Suppressor macrophage (primary cell): ENCODE data around the gene HMGCL.
"Not testable (repeated sequence)": the region's sequence is repeated elsewhere in the genome, so short reads cannot be mapped to it uniquely, and the experiment has no call there.

Experiments
- DNase-seq, 4 experiments: peaks; one replicate each; pipeline ENCODE4 v3.0.0-alpha.2; 2020 to 2022

HMGCL gene

DNA sequence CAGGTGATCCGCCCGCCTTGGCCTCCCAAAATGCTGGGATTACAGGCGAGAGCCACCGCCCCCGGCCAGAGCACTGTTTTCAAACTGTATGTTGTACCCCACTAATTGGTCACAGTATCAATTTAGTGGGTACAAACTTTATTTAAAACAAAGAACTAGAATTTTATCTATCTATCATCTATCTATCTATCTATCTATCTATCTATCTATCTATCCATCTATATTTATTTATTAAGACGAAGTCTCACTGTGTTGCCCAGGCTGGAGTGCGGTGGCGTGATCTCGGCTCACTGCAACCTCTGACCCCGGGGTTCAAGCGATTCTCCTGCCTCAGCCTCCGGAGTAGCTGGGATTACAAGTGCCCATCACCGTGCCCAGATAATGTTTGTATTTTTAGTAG, 1.4 kb upstream of the HMGCL start:
- not testable (repeated sequence) for DNase-seq

DNA sequence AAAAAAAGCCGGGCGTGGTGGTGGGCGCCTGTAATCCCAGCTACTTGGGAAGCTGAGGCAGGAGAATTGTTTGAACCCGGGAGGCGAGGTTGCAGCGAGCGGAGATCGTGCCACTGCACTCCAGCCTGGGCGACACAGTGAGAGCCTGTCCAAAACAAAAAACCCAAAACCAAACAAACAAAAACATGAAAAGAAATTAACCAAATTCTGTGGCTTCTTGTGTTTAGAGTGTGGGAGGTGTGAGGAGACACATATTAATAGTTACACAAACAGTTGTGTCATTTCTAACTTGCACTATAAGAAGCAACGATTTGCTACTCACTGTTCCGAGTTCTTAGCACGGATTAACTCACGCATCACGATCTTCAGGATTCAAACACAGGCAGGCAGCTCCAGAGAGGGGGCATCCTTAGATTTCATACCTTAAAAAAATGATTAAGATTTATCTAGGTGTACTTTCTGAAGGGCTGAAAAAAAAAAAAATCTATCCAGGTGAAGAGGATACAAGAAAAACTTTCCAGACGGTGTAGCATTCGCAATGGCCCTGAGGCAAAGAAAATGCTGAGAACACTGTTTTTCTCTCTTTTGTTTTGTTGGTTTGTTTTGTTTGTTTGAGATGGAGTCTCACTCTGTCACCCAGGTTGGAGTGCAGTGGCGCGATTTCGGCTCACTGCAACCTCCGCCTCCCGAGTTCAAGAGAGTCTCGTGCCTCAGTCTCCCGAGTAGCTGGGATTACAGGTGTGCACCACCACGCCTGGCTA, 713 bp upstream of the HMGCL start:
- no peak for DNase-seq

GRCh38 chr1:23824711-23825075, 536 bp downstream of the HMGCL start:
- peak in 2 of 4 experiments; percentile 16 to 20 for DNase-seq

- no peak for DNase-seq
These were observed 1.5 kb downstream of the HMGCL start for GRCh38 chr1:23823767-23824166.

DNA sequence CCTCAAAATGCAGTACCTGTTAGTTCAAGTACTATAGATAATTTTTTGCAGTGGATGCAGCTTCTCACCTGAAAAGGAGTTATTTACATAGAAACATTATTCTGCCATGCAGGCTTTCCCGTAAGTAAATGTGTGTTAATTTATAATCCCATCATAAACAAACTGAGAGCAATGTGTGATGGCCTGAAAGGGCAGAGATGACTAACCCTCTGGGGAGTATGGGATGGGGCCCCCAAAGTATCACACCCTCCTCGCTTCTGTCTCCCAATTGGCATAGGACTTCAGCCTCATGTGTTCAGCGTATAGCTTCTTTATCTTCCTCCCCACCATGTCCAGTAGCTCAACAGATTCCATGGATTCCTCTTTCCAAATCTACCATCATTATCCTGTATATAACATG, 7.6 kb downstream of the HMGCL start:
- no peak for DNase-seq

DNA sequence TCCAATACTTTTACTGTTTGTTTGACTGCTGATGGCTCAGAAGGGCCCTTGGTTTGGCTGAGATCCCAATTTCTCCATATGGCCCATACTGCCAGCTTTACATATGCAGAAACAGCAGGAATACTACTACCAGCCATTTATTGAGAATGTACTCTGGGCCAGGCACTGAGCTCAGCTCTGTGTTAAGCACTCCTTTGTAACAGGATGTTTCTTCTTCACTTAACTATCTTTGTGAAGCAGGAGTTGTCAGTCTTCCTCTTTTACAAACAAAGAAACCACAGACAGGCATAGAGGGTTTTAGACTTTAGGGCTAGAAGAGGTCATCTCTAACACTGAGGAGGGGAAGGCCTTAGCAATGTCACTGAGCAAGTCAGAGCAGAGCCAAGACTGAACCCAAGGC, 8.3 kb downstream of the HMGCL start:
- DNase-seq: no peak

DNA sequence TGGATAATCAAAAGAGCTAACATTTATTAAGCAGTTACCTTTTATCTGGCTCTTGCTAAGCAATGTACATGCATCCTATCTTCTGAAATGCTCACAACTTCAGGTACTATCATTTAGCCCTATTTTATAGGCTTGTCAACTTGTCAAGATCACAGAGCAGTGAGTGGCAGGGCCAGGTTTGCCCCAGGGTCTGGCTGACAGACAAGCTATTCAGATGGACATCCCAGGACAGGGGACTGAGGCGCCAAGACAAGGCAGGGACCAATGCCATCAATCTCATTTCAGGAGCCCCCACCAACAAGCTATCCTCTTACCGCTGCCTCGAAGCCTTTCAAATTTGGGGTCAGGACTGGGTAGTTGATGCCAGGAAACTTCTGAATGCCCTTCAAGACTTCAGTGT, 8.9 kb downstream of the HMGCL start:
- no peak for DNase-seq

DNA sequence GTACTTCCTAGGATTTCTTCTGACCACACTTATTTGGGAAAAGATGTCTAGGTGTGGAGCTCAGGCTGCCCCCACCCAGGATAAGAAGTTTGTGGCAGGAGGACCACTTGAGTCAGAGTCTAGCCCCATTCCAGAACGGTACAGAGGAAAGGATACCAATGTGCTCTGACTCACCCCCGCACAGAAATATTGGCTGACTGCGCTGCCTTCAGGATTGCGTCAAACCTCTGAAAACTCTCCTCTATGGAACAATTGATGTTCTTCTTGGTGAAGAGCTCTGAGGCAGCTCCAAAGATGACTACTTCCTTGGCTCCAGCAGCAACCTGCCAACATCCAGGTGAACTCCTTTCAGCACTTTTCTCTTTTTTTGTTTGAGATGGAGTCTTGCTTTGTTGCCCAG, 11.2 kb downstream of the HMGCL start:
- no peak for DNase-seq

GRCh38 chr1:23810818-23811540, 14.2 kb downstream of the HMGCL start:
- peak; percentile 87 to 94 (median 91) for DNase-seq

- peak; percentile 94 to 97 (median 96) for DNase-seq
These were observed 15.5 kb downstream of the HMGCL start for GRCh38 chr1:23809751-23810171.

DNA sequence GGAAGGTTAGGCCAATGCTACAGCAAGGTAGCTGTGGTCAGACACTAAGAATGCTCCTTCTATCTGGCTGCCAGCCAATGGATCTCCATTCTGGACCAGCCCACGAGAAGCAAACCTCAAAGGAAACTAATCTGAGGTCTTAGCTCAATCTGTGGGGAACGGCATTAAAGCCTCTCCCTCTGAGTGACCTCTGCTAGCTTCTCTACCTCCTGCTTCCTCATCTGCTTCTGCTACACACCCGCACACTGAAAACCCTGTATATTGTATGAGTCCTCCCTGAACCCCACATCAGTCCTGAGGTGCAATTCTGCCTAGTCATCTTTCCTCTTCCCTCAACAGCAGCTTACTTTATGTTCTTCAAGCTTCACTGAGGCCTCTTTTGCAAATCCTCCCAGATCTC, 17.8 kb downstream of the HMGCL start:
- peak; percentile 16 to 56 (median 43) for DNase-seq

- DNase-seq: no peak
These were observed 18.9 kb downstream of the HMGCL start for GRCh38 chr1:23806280-23806679.

DNA sequence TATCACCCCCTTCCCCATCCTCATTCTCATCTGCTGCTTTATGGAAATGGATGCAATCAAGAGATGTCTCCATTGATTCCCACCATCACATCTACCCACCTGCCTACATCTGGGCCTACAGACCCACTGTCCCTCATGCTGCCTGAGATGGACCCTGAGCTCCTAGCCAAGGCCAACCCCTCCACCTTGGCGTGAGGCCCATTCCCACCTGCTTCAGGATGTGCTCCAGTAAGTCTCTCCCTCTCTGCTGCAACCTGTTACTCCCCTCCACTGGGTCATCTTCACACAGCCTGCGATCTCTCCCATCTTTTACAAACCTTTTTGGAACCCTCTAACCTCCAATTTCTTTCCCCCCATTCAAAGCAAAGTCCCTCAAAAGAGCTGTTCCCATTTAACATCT, 20.2 kb downstream of the HMGCL start:
- DNase-seq: no peak

- peak; percentile 32 to 58 (median 53) for DNase-seq
These were observed 20.9 kb downstream of the HMGCL start for GRCh38 chr1:23804183-23804835.

DNA sequence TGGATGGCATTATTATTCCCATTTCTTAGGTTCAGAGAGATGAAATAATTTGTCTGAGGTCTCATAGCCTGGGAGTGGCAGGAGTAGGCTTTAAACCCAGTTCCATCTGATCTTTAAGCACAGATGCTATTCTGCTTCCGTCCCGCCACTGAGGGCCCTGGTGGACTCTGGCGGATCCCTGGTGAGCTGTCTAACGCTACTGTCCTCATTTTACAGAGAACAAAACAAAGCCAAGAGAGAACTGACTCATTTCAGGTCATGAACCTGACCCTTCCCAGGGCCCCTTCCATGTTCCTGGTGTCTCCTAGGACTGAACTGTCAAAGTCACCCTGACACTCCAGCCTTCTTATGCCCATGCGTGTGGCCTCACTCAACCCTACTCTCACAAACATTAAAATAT, 21.6 kb downstream of the HMGCL start:
- no peak for DNase-seq

DNA sequence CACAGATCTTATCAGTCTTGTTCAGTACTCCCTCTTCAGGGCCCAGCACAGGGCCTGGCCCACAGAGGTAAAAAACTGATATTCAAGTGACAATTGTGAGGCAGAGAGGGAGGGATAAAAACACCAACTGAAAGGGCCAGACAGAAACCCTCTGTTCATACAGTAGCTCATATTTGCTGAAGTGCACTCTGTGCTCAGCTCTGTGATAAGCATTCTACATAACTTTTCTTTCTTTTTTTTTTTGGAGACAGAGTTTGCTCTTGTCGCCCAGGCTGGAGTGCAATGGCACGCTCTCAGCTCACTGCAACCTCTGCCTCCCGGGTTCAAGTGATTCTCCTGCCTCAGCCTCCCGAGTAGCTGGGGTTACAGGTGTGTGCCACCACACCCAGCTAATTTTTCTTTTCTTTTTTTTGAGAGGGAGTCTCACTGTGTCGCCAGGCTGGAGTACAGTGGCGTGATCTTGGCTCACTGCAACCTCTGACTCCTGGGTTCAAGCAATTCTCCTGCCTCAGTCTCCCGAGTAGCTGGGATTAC, 22.4 kb downstream of the HMGCL start:
- DNase-seq: not testable (repeated sequence)

GRCh38 chr1:23801876-23802275, 23.4 kb downstream of the HMGCL start:
- no peak for DNase-seq

- DNase-seq: peak in 3 of 4 experiments; percentile 44 to 63 (median 51)
These were observed 23.9 kb downstream of the HMGCL start for GRCh38 chr1:23801338-23801748.

DNA sequence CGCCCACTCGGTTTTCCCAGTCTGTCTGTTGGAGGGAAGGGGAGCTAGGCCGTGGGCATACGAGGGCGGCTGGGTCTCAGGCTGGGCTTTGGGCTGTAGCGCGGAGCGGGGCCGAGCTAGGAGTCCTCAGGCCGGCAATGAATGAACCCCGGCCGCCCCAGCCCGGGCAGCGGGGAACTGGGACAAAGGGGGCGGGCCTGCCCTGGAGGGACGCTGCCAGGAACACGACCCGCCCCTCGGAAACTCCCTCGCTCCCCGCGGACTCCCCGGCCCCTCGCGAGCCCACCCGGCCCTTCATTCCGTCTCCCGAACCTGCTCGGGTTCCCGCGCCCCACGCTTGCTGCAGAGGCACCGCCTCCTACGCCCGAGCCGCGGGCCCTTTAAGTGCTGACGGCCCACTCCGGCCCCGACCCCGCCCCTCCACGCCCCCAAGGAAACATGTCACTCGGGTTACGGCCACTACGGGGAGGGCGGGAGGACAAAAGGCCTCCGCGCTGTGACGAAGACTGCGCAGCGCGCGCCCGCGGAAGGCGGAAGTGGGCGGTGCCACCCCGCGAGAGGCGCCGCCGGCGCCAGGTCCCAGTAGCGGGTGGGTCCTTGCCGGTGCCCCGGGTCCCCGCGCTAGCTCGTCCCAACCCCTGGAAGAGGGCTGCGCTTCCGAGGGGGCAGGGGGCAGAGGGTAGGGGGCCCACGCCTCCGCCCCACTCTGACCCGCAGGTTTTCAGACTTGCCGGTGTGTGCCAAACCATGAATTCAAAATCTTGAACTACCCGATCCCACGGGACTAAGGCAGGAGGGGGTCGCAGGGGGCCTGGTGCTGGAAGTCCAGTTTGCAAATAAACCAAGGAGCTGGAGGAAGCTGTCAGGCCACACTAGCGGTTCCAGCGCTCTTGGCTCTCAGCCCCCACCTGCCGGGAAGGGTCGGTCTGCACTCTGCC, 24.6 kb downstream of the HMGCL start, which contains the start of gene GALE:
GALE (minus strand) TSS at position 355 of the 938 bp plus-strand sequence. CDS start 1,747 bp downstream, outside the sequence.
- peak; percentile 96 to 98 (median 97) for DNase-seq

GRCh38 chr1:23799570-23800399, 25.4 kb downstream of the HMGCL start:
- peak in 3 of 4 experiments; percentile 61 to 72 (median 70) for DNase-seq

DNA sequence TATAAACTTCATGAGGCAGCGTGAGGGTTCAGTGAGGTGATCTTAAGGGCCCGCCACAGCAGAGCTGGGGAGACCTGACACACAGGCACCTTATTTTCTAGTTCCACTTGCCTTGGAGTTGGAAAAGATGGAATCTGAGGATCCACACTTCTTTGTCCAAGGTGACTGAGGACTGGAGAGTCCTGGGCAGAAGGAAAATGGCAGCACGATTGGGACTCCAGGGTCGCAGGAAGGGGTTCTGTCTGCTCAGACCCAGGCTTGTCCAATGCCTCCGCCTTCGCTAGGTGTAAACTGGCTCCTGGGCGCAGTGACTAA, 26.0 kb downstream of the HMGCL start:
- no peak for DNase-seq
